ENCODE data around the gene ATP11A. TPM values are rescaled to one million over a fixed set of nuclear protein-coding genes. Genes with fewer than 3 reads are reported as not detected.

Gene ATP11A
- total RNA-seq, 1 donor from 2014 or later, result 281 TPM

DNA sequence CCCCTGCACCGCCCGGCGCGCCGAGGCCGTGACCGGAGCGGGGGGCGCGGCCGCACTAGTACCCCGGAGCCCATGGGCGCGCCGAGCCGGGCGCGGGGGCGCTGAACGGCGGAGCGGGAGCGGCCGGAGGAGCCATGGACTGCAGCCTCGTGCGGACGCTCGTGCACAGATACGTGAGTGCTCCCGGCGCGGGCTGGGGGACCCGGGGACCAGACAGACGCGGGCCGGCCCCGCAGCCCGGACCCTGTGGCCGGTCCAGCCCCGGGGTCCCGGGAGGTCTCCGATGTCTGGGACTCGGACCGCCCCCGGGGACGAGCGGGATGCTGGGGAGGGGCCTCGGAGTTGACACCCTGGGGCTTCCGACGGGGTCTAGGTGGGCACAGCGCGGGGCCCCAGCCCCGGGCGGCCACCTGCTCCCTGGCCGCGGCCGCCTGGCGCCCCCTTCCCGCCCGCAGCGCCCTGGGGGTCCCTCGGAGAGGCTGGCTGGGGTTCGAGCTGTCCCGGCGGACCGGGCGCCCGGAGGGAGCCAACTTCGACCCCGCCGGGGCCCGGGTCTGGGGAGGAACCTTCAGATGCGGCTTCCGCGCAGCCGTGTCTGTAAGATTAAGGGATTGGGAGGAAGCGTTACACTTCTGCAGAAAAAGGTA is 568 bp downstream of the ATP11A start:
- ATAC-seq (no peak), DNase-seq (peak; percentile 73)
- no peaks in the 10 kb centered on the region for H3K27me3 ChIP-seq (ENCODE audit: low read depth)
- H3K36me3 ChIP-seq, result peaks cover 4% of the 10 kb centered on the region
- peak overlapping the region; percentile 96 for H3K4me3 ChIP-seq
- intact Hi-C loops (cut with DNase I), result no loop called here
- H3K9me3 ChIP-seq, result no peaks in the 10 kb centered on the region
- H3K27ac ChIP-seq, result peak overlapping the region; percentile 98
- H3K4me1 ChIP-seq, result peaks cover 63% of the 10 kb centered on the region
- TF ChIP-seq, protein P1, sequence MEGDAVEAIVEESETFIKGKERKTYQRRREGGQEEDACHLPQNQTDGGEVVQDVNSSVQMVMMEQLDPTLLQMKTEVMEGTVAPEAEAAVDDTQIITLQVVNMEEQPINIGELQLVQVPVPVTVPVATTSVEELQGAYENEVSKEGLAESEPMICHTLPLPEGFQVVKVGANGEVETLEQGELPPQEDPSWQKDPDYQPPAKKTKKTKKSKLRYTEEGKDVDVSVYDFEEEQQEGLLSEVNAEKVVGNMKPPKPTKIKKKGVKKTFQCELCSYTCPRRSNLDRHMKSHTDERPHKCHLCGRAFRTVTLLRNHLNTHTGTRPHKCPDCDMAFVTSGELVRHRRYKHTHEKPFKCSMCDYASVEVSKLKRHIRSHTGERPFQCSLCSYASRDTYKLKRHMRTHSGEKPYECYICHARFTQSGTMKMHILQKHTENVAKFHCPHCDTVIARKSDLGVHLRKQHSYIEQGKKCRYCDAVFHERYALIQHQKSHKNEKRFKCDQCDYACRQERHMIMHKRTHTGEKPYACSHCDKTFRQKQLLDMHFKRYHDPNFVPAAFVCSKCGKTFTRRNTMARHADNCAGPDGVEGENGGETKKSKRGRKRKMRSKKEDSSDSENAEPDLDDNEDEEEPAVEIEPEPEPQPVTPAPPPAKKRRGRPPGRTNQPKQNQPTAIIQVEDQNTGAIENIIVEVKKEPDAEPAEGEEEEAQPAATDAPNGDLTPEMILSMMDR (IDR thresholded peaks at IDR 0.05), result no peak

DNA sequence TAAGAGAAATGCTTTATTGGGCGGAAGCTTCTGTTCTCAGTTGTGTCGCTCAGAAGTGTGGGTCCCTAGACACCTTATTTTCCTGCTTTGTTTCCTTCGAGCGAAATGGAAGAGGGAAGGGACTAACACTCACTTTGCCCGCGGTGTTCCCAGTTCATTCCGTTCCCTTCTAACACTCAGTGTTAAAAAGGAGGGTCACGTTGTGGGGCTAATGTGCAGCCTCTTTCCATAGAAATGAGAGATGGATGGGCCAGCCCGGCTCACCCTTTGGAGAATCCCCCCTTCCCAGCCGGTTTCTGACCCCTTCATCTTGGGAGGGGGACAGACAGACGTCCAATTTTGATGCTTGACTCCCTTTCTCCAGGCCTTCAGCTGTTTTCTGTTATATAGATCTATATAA is 2.3 kb downstream of the ATP11A start:
- Histone ChIP-seq H3K27ac (peak overlapping the region; percentile 98), H3K36me3 (peaks cover 15% of the 10 kb centered on the region), H3K4me3 (peak overlapping the region; percentile 96), H3K27me3 (ENCODE audit: low read depth) (no peaks in the 10 kb centered on the region), H3K9me3 (no peaks in the 10 kb centered on the region), H3K4me1 (peaks cover 68% of the 10 kb centered on the region)
- intact Hi-C loops (cut with DNase I), result no loop called here
- TF ChIP-seq, protein P1 (IDR thresholded peaks at IDR 0.05), result no peak
- DNase-seq, result no peak
- no peak for ATAC-seq

DNA sequence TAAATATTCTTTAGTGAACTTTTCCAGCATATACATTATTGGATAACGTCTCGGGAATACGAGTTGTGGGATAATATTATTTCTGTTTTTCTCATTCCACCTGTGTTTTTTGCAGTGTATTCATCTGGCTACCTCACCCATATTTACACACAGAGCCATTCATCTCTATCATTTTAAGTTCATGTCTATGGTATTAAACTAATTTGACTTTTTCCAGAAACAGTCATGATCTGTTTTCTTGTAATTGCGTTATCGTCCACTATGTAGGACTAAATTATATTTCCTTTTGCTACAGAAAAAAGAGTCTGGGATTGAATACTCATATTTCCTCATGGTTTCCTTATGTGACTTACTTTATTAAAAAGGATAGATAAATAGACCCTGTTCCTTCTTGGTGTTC is 2.7 kb downstream of the ATP11A start:
- H3K9me3 ChIP-seq, result no peaks in the 10 kb centered on the region
- no peaks in the 10 kb centered on the region for H3K27me3 ChIP-seq (ENCODE audit: low read depth)
- peaks cover 15% of the 10 kb centered on the region for H3K36me3 ChIP-seq
- H3K4me3 ChIP-seq, result peak overlapping the region; percentile 96
- peak overlapping the region; percentile 98 for H3K27ac ChIP-seq
- peaks cover 69% of the 10 kb centered on the region for H3K4me1 ChIP-seq
- DNase-seq, result no peak
- intact Hi-C loops (cut with DNase I), result no loop called here
- no peak for ATAC-seq
- TF ChIP-seq, protein P1 (IDR thresholded peaks at IDR 0.05), result no peak

DNA sequence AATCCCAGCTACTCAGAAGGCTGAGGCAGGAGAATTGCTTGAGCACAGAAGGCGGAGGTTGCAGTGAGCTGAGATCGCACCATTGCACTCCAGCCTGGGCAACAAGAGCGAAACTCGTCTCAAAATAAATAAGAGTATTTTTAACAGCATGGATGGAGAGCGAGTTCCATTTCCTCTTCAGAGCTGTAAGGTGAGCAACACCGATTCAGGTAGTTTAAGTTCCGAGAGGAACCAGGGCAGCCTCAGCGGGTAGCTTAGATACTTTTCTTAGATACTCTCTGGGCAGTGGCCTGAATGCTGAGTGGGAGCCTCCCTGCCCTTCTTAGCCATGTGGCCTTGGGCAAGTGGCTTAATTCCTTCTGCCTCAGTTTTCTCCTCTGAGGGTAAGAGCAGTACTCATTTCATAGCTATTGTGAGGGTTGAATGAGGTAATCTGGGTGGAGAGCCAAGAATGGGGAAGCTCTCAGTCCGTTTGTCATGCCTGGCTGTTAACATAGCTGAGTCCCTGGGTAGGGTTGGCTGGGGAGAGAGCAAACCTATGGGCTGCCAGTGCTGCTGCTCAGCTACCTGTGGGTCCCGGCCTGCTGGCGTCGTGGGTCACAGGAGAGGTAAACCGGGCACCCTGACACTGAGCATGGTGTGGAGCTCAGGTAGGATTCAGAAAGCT is 4.1 kb downstream of the ATP11A start:
- ATAC-seq (peak; percentile 63 to 73), DNase-seq (peak; percentile 70)
- H3K36me3 ChIP-seq, result peaks cover 15% of the 10 kb centered on the region
- H3K27ac ChIP-seq, result peak overlapping the region; percentile 98
- peak overlapping the region; percentile 96 for H3K4me3 ChIP-seq
- H3K9me3 ChIP-seq, result no peaks in the 10 kb centered on the region
- intact Hi-C loops (cut with DNase I), result no loop called here
- peaks cover 55% of the 10 kb centered on the region for H3K4me1 ChIP-seq
- TF ChIP-seq, protein P1 (IDR thresholded peaks at IDR 0.05), result no peak
- H3K27me3 ChIP-seq (ENCODE audit: low read depth), result no peaks in the 10 kb centered on the region

DNA sequence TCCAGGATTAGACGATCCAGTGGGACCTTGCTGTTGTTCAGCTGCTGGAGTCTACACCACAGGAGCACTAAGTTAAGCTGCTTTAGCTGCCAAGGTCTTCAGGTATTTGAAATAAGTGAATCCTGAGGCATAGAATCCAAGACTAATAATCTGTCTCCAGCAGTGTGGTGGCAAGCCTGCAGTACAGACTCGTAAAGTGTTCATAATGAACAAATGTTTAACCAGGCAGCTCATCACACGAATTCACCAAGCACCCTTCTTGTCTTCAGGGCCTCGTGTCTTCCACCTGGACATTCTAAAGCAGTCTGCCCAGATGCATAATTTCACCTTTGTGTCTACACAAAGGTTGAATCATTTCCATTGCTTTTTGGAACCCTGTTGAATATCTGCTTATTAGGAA is 5.3 kb downstream of the ATP11A start:
- DNase-seq (no peak), ATAC-seq (no peak)
- intact Hi-C loops (cut with DNase I), result no loop called here
- H3K4me1 ChIP-seq, result peaks cover 52% of the 10 kb centered on the region
- TF ChIP-seq, protein P1 (IDR thresholded peaks at IDR 0.05), result no peak
- H3K27me3 ChIP-seq (ENCODE audit: low read depth), result no peaks in the 10 kb centered on the region
- no peak overlapping the region for H3K4me3 ChIP-seq
- H3K36me3 ChIP-seq, result peaks cover 15% of the 10 kb centered on the region
- H3K27ac ChIP-seq, result peak overlapping the region; percentile 98
- H3K9me3 ChIP-seq, result no peaks in the 10 kb centered on the region

Measured in lower lobe of right lung (tissue), 2 donors.